Measurements from ENCODE around the gene ALDH3A2. TPM values are rescaled to one million over a fixed set of nuclear protein-coding genes. Genes with fewer than 3 reads are reported as not detected.
A peak's percentile ranks its signal among the peaks of the same experiment; 100 is the strongest.
"Not testable (repeated sequence)": the region's sequence is repeated elsewhere in the genome, so short reads cannot be mapped to it uniquely, and the experiment has no call there.

Gene ALDH3A2
- polyA plus RNA-seq, 2 donors = 77.3 to 106 TPM

DNA sequence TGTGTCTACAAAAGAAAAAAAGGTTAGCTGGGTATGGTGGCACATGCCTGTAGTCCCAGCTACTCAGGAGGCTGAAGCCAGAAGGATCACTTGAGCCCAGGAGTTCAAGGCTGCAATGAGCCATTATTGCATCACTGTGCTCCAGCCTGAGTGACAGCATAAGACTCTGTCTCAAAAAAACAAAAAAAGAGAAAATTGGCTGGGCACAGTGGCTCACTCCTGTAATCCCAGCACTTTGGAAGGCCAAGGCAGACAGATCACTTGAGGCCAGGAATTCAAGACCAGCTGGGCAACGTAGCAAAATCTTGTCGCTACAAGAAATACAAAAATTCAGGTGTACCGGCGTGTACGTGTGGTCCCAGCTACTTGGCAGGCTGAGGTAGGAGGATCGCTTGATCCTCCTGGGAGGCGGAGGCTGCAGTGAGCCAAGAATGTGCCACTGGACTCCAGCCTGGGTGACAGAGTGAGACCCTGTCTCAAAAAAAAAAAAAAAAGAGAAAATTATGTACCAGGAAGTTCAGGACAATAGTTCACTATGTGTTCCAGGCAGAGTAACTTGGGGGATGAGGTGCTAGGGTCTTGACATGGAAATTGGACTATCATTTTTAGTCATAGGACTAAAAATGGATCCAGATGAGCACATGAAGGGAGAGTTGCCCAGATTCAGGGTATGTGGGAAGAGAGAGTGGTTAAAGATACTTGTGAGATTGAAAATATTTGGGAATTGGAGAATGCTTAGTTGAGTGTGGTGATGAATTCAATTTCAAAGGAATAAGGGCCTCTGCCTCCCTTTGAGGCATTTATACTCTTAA, 11.0 kb downstream of the ALDH3A2 start:
- Histone ChIP-seq H3K4me1 (ENCODE audit: control insufficient read depth in 2 of 2, insufficient read depth in 2 of 2, low read length in 1 of 2) (peaks cover 0 to 6% of the 10 kb centered on the region in 2 donors), H3K27me3 (ENCODE audit: control insufficient read depth in 1 of 2, insufficient read depth in 2 of 2, low read length in 2 of 2) (no peaks in the 10 kb centered on the region), H3K27ac (ENCODE audit: low read depth in 2 of 2, low read length in 1 of 2) (peak overlapping the region in 1 of 2 donors; percentile 40), H3K4me3 (ENCODE audit: low read depth in 1 of 2, low read length in 2 of 2) (no peak overlapping the region), H3K36me3 (ENCODE audit: control insufficient read depth in 2 of 2, insufficient read depth in 2 of 2, low read length in 1 of 2) (peaks cover 4 to 22% of the 10 kb centered on the region in 2 donors), H3K9me3 (ENCODE audit: control insufficient read depth in 2 of 2, insufficient read depth in 1 of 2, low read depth in 1 of 2, low read length in 1 of 2) (no peaks in the 10 kb centered on the region)
- WGBS, 2 donors = 51 to 70% methylated on average over 7 of the region's 7 CpGs

DNA sequence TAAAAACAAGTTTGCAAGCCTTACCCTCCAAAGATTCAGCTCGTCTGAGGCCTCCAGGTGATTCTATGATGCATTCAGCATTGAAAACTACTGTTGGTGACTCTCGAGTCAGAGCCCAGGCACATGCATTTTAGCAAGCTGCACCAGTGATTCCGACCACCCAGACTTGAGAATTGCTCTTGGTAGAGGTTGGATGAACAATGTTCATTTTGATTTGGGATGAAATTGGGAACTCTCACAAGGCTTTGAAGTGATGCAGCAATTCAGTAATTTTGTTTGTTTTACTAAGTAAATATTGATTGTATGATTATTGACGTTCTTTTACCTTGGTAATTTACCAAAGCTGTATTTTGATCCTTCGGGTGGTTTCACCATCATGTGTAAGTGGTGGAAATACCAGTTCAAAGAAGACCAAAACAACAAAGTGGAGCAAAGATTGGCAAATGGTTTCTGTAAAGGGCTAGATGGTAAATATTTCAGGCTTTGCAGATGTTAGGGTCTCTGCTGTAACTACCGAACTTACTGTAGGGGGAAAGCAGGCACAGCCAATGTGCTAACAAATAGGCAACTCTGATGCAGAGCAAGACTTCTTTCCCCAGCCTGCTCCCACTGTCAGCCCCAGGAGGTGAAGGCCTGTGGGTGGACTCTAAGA, 11.8 kb downstream of the ALDH3A2 start:
- H3K36me3 ChIP-seq (ENCODE audit: control insufficient read depth in 2 of 2, insufficient read depth in 2 of 2, low read length in 1 of 2) = peaks cover 4 to 27% of the 10 kb centered on the region in 2 donors
- peaks cover 0 to 5% of the 10 kb centered on the region in 2 donors for H3K4me1 ChIP-seq (ENCODE audit: control insufficient read depth in 2 of 2, insufficient read depth in 2 of 2, low read length in 1 of 2)
- no peaks in the 10 kb centered on the region for H3K9me3 ChIP-seq (ENCODE audit: control insufficient read depth in 2 of 2, insufficient read depth in 1 of 2, low read depth in 1 of 2, low read length in 1 of 2)
- no peaks in the 10 kb centered on the region for H3K27me3 ChIP-seq (ENCODE audit: control insufficient read depth in 1 of 2, insufficient read depth in 2 of 2, low read length in 2 of 2)
- no peak overlapping the region for H3K4me3 ChIP-seq (ENCODE audit: low read depth in 1 of 2, low read length in 2 of 2)
- no peak overlapping the region for H3K27ac ChIP-seq (ENCODE audit: low read depth in 2 of 2, low read length in 1 of 2)
- WGBS, 2 donors = 56 to 60% methylated on average over 6 of the region's 6 CpGs

DNA sequence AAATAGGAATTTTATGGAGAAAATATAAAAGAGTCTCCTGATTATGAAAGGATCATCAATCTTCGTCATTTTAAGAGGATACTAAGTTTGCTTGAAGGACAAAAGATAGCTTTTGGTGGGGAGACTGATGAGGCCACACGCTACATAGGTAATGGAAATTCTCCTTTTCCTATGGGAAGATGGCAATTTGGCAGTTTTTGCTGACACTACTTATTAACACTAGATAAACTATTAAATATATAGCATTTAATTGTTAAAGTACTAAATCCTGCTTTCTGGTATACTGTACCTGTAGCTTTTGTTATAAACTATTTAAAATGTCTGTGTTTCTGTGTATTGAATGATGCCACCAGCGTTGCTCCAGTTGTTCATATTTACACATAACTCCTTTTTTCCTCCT, 12.6 kb downstream of the ALDH3A2 start:
- Histone ChIP-seq H3K27ac (ENCODE audit: low read depth in 2 of 2, low read length in 1 of 2) (no peak overlapping the region), H3K27me3 (ENCODE audit: control insufficient read depth in 1 of 2, insufficient read depth in 2 of 2, low read length in 2 of 2) (no peaks in the 10 kb centered on the region), H3K36me3 (ENCODE audit: control insufficient read depth in 2 of 2, insufficient read depth in 2 of 2, low read length in 1 of 2) (peaks cover 4 to 22% of the 10 kb centered on the region in 2 donors), H3K9me3 (ENCODE audit: control insufficient read depth in 2 of 2, insufficient read depth in 1 of 2, low read depth in 1 of 2, low read length in 1 of 2) (no peaks in the 10 kb centered on the region), H3K4me1 (ENCODE audit: control insufficient read depth in 2 of 2, insufficient read depth in 2 of 2, low read length in 1 of 2) (peaks cover 0 to 2% of the 10 kb centered on the region in 2 donors), H3K4me3 (ENCODE audit: low read depth in 1 of 2, low read length in 2 of 2) (no peak overlapping the region)
- 90 to 92% methylated on average over 3 of the region's 3 CpGs for WGBS, 2 donors

DNA sequence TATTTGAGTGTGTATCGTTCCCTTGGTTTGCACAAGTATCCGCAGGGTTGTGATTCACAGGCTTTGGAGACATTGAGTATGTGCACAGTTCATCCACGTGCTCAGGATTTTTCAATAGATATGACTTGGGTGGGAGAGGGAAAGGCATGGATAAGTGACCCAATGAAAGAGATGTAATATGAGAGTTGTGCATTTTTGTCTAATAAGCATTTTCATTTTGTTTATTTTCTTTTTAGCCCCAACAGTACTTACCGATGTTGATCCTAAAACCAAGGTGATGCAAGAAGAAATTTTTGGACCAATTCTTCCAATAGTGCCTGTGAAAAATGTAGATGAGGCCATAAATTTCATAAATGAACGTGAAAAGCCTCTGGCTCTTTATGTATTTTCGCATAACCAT, 14.5 kb downstream of the ALDH3A2 start:
- H3K27me3 ChIP-seq (ENCODE audit: control insufficient read depth in 1 of 2, insufficient read depth in 2 of 2, low read length in 2 of 2) = no peaks in the 10 kb centered on the region
- H3K4me1 ChIP-seq (ENCODE audit: control insufficient read depth in 2 of 2, insufficient read depth in 2 of 2, low read length in 1 of 2) = no peaks in the 10 kb centered on the region
- no peaks in the 10 kb centered on the region for H3K9me3 ChIP-seq (ENCODE audit: control insufficient read depth in 2 of 2, insufficient read depth in 1 of 2, low read depth in 1 of 2, low read length in 1 of 2)
- no peak overlapping the region for H3K4me3 ChIP-seq (ENCODE audit: low read depth in 1 of 2, low read length in 2 of 2)
- H3K36me3 ChIP-seq (ENCODE audit: control insufficient read depth in 2 of 2, insufficient read depth in 2 of 2, low read length in 1 of 2) = peaks cover 4 to 17% of the 10 kb centered on the region in 2 donors
- WGBS, 2 donors = 87 to 92% methylated on average over 6 of the region's 6 CpGs
- H3K27ac ChIP-seq (ENCODE audit: low read depth in 2 of 2, low read length in 1 of 2) = no peak overlapping the region

DNA sequence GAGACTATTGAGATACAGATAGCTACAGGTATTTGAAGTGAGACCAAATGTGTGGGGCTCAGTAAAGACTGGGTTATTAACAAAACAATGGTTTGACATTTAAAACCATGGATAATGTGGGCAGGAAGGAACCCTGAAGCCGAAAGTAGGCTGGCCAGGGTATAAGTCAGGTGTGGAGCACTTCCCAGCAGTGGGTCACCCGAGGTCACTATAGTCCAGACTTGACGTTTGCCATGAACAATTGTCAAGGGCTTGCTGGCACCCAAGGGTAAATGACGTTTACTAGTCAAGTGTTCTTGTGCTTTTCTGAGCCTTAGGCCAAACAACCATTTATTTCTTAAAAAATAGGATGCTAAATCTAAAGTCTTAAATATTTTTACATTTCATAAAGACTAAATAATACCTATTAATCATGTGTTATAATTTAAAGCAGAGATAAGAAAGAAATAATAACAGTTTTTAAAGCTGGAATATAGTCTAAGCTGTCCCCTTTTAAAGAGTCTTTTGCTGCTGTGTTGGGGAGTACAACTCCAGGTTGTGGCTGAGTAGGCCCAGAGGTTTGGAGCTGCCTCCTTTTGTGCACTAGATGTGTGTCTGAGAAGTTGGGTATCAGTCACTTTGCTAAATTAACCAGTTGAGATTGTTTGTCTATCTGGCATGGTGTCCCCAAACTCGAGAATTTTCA, 15.7 kb downstream of the ALDH3A2 start:
- Histone ChIP-seq H3K36me3 (ENCODE audit: control insufficient read depth in 2 of 2, insufficient read depth in 2 of 2, low read length in 1 of 2) (peaks cover 4 to 17% of the 10 kb centered on the region in 2 donors), H3K9me3 (ENCODE audit: control insufficient read depth in 2 of 2, insufficient read depth in 1 of 2, low read depth in 1 of 2, low read length in 1 of 2) (no peaks in the 10 kb centered on the region)
- 51 to 56% methylated on average over 5 of the region's 5 CpGs for WGBS, 2 donors

DNA sequence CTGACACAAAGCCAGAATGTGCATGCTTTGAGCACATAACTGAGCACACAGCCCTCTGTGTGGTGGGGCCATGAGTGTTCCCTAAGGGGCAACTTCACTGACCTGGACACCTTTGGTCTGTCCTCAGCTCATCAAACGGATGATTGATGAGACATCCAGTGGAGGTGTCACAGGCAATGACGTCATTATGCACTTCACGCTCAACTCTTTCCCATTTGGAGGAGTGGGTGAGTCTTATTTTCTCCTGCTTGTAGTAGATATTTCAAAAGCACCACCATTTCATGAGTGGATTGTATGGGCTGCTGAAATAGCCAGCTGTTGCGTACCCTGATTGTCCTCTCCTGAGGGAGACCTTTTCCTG, 16.2 kb downstream of the ALDH3A2 start:
- no peaks in the 10 kb centered on the region for H3K4me1 ChIP-seq (ENCODE audit: control insufficient read depth in 2 of 2, insufficient read depth in 2 of 2, low read length in 1 of 2)

More for the DNA sequence above, 15.7 kb downstream of the ALDH3A2 start:
- H3K27ac ChIP-seq (ENCODE audit: low read depth in 2 of 2, low read length in 1 of 2) = no peak overlapping the region
- no peaks in the 10 kb centered on the region for H3K4me1 ChIP-seq (ENCODE audit: control insufficient read depth in 2 of 2, insufficient read depth in 2 of 2, low read length in 1 of 2)
- no peaks in the 10 kb centered on the region for H3K27me3 ChIP-seq (ENCODE audit: control insufficient read depth in 1 of 2, insufficient read depth in 2 of 2, low read length in 2 of 2)
- no peak overlapping the region for H3K4me3 ChIP-seq (ENCODE audit: low read depth in 1 of 2, low read length in 2 of 2)

DNA sequence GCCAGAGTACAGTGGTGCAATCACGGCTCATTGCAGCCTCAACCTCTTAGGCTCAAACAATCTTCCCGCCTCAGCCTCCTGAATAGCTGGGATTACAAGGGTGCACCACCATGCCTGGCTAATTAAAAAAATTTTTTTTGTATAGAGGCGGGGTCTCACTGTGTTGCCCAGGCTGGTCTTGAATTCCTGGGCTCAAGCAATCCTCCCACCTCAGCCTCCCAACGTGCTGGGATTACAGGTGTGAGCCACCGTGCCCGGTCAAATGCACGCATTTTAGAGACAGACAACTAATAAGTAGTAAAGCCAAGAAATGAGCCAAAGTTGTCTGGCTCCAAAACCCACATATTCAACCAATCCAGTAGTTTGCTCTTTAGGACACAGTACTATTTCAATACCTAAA, 21.1 kb downstream of the ALDH3A2 start:
- not testable (repeated sequence) for H3K27me3 ChIP-seq (ENCODE audit: control insufficient read depth in 1 of 2, insufficient read depth in 2 of 2, low read length in 2 of 2); H3K4me1 ChIP-seq (ENCODE audit: control insufficient read depth in 2 of 2, insufficient read depth in 2 of 2, low read length in 1 of 2); H3K9me3 ChIP-seq (ENCODE audit: control insufficient read depth in 2 of 2, insufficient read depth in 1 of 2, low read depth in 1 of 2, low read length in 1 of 2); H3K36me3 ChIP-seq (ENCODE audit: control insufficient read depth in 2 of 2, insufficient read depth in 2 of 2, low read length in 1 of 2); H3K4me3 ChIP-seq (ENCODE audit: low read depth in 1 of 2, low read length in 2 of 2); H3K27ac ChIP-seq (ENCODE audit: low read depth in 2 of 2, low read length in 1 of 2)
- WGBS, 2 donors = 95 to 97% methylated on average over 7 of the region's 7 CpGs

More for the DNA sequence above, 16.2 kb downstream of the ALDH3A2 start:
- Histone ChIP-seq H3K9me3 (ENCODE audit: control insufficient read depth in 2 of 2, insufficient read depth in 1 of 2, low read depth in 1 of 2, low read length in 1 of 2) (no peaks in the 10 kb centered on the region), H3K36me3 (ENCODE audit: control insufficient read depth in 2 of 2, insufficient read depth in 2 of 2, low read length in 1 of 2) (peaks cover 4 to 17% of the 10 kb centered on the region in 2 donors), H3K4me3 (ENCODE audit: low read depth in 1 of 2, low read length in 2 of 2) (no peak overlapping the region), H3K27ac (ENCODE audit: low read depth in 2 of 2, low read length in 1 of 2) (no peak overlapping the region), H3K27me3 (ENCODE audit: control insufficient read depth in 1 of 2, insufficient read depth in 2 of 2, low read length in 2 of 2) (no peaks in the 10 kb centered on the region)
- WGBS, 2 donors = 87 to 89% methylated on average over 4 of the region's 4 CpGs

DNA sequence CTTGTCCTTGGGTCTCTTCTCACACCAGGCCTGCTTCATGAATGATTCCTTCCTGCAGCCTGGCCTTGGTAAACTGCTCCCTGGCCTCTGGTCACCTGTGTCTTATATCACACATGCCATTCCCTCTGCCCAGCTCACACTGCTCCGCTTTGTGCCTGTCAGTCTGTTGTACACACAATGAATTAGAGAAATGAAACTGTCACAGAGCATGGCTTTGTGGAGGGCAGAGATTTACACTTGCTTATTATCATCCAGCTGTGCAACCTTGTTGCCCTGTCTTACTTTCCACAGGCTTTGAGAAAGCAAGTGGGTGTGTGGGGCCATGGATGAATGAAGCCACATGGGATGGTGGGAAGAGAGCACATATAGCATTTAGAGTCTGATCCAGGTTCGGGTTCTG, 22.4 kb downstream of the ALDH3A2 start:
- WGBS, 2 donors = 71 to 85% methylated on average over 2 of the region's 2 CpGs
- peaks cover 0 to 8% of the 10 kb centered on the region in 2 donors for H3K36me3 ChIP-seq (ENCODE audit: control insufficient read depth in 2 of 2, insufficient read depth in 2 of 2, low read length in 1 of 2)
- no peaks in the 10 kb centered on the region for H3K9me3 ChIP-seq (ENCODE audit: control insufficient read depth in 2 of 2, insufficient read depth in 1 of 2, low read depth in 1 of 2, low read length in 1 of 2)
- no peaks in the 10 kb centered on the region for H3K27me3 ChIP-seq (ENCODE audit: control insufficient read depth in 1 of 2, insufficient read depth in 2 of 2, low read length in 2 of 2)
- no peak overlapping the region for H3K4me3 ChIP-seq (ENCODE audit: low read depth in 1 of 2, low read length in 2 of 2)
- H3K27ac ChIP-seq (ENCODE audit: low read depth in 2 of 2, low read length in 1 of 2) = peak overlapping the region in 1 of 2 donors; percentile 53
- H3K4me1 ChIP-seq (ENCODE audit: control insufficient read depth in 2 of 2, insufficient read depth in 2 of 2, low read length in 1 of 2) = no peaks in the 10 kb centered on the region

DNA sequence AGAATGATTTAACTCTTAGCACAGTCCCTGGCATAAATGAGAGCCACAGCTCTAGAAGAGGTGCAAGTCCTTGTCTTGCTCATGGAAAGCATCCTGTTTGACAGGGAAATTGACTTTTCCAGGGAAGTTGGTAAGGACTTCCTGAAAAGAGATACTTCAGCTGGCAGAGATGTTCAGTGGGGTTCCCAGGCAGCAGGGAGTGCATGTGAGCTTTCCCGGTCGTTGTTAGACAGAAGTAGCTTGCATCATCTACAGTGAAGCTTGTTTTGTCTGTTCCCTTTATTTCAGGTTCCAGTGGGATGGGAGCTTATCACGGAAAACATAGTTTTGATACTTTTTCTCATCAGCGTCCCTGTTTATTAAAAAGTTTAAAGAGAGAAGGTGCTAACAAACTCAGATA, 22.9 kb downstream of the ALDH3A2 start:
- H3K36me3 ChIP-seq (ENCODE audit: control insufficient read depth in 2 of 2, insufficient read depth in 2 of 2, low read length in 1 of 2) = peaks cover 0 to 11% of the 10 kb centered on the region in 2 donors
- H3K4me1 ChIP-seq (ENCODE audit: control insufficient read depth in 2 of 2, insufficient read depth in 2 of 2, low read length in 1 of 2) = no peaks in the 10 kb centered on the region
- no peaks in the 10 kb centered on the region for H3K27me3 ChIP-seq (ENCODE audit: control insufficient read depth in 1 of 2, insufficient read depth in 2 of 2, low read length in 2 of 2)
- no peaks in the 10 kb centered on the region for H3K9me3 ChIP-seq (ENCODE audit: control insufficient read depth in 2 of 2, insufficient read depth in 1 of 2, low read depth in 1 of 2, low read length in 1 of 2)
- no peak overlapping the region for H3K4me3 ChIP-seq (ENCODE audit: low read depth in 1 of 2, low read length in 2 of 2)
- peak overlapping the region in 1 of 2 donors; percentile 6 for H3K27ac ChIP-seq (ENCODE audit: low read depth in 2 of 2, low read length in 1 of 2)
- 67 to 69% methylated on average over 4 of the region's 4 CpGs for WGBS, 2 donors

Measured in esophagus (tissue), 2 donors.